Natural killer cell (primary cell): ENCODE results near the gene CACNA1A. TPM values are rescaled to one million over a fixed set of nuclear protein-coding genes. Genes with fewer than 3 reads are reported as not detected.

Experiments
- ATAC-seq, 3 donors: fragments of 150-1000 bp in 2 of 3; fragments of 200-7000 bp in 1 of 3; cut with Tn5 transposase; 1 replicate in 1 of 3; 2 replicates in 2 of 3; pipeline ENCODE4 v1.10.0; 2021; ENCODE audit warnings: mild to moderate bottlenecking in 2 of 3, moderate library complexity in 2 of 3
- DNase-seq, 2 donors: peaks; one replicate each; pipeline versions ENCODE4 v3.0.0 to v3.0.0-alpha.2; 2013 to 2021; ENCODE audit warnings: mixed read lengths in 1 of 2
- H3K27ac ChIP-seq: one replicate; pipeline ENCODE4 v1.5.1; 2013; ENCODE audit warnings: mild to moderate bottlenecking, low read length
- H3K27me3 ChIP-seq: one replicate; pipeline ENCODE4 v1.6.1; 2013; ENCODE audit warnings: low read length; ENCODE audit not compliant: control insufficient read depth, insufficient read depth
- H3K36me3 ChIP-seq: one replicate; pipeline ENCODE4 v1.6.1; 2013; ENCODE audit warnings: low read length; ENCODE audit not compliant: control insufficient read depth, insufficient read depth
- H3K4me1 ChIP-seq: one replicate; pipeline ENCODE4 v1.6.1; 2013; ENCODE audit warnings: low read length; ENCODE audit not compliant: control insufficient read depth, insufficient read depth
- H3K4me3 ChIP-seq: one replicate; pipeline ENCODE4 v1.5.1; 2013; ENCODE audit warnings: low read length
- H3K9me3 ChIP-seq: one replicate; pipeline ENCODE4 v1.6.1; 2013; ENCODE audit warnings: low read length; ENCODE audit not compliant: control insufficient read depth, insufficient read depth
- H3K27ac Mint-ChIP-seq, 2 donors: one replicate each; pipeline ENCODE4 v1.8.0; 2022; ENCODE audit warnings: mild to moderate bottlenecking in 2 of 2, mixed read lengths in 2 of 2, moderate library complexity in 1 of 2
- H3K27me3 Mint-ChIP-seq, 2 donors: one replicate each; pipeline ENCODE4 v1.8.0; 2022; ENCODE audit warnings: low read depth in 2 of 2, mixed read lengths in 2 of 2
- H3K36me3 Mint-ChIP-seq: one replicate; pipeline ENCODE4 v1.8.0; 2022; ENCODE audit warnings: mixed read lengths
- H3K4me1 Mint-ChIP-seq, 2 donors: one replicate each; pipeline ENCODE4 v1.8.0; 2022; ENCODE audit warnings: mixed read lengths in 2 of 2
- H3K4me3 Mint-ChIP-seq: one replicate; pipeline ENCODE4 v1.8.0; 2022; ENCODE audit warnings: mild to moderate bottlenecking, moderate library complexity, mixed read lengths
- H3K9me3 Mint-ChIP-seq, 2 donors: one replicate each; pipeline ENCODE4 v1.8.0; 2022; ENCODE audit warnings: mixed read lengths in 2 of 2
- CTCF ChIP-seq: fragments of 200-600 bp; IDR thresholded peaks from one replicate; pipeline ENCODE4 v1.8.0; 2022; ENCODE audit warnings: antibody characterized with exemption
- WGBS: methylation state at CpG from one replicate; pipeline ENCODE4 v1.1.7; 2013; ENCODE audit warnings: missing lambda C conversion rate; ENCODE audit not compliant: insufficient coverage; 5-methylcytosine and 5-hydroxymethylcytosine counted together
- intact Hi-C: fragments of 100-400 bp; cut with micrococcal nuclease; formaldehyde crosslinking; loops from one replicate; pipeline ENCODE4 v1.14.2; 2022
- total RNA-seq, 4 donors: library from RNA; stranded (reverse); fragments of 120-200 nt in 1 of 4; gene quantifications; one replicate each; pipeline versions ENCODE4 v1.2.3 to v1.2.4, GENCODE V29; 2013 to 2022

CACNA1A gene
- total RNA-seq, 3 donors from 2014 or later (not counting 1 experiment from before 2014, with no cell fraction given) = 0.59 to 0.85 (median 0.75) TPM

- Histone ChIP-seq H3K27me3 (no peaks in the 10 kb centered on the region), H3K4me1 (peaks cover 5% of the 10 kb centered on the region), H3K27ac (no peak overlapping the region), H3K36me3 (no peaks in the 10 kb centered on the region), H3K9me3 (no peaks in the 10 kb centered on the region), H3K4me3 (no peak overlapping the region)
- DNase-seq = no peak
- H3K9me3 Mint-ChIP-seq = no peaks in the 10 kb centered on the region
- intact Hi-C loops = no loop called here
- no peaks in the 10 kb centered on the region for H3K36me3 Mint-ChIP-seq
- H3K27ac Mint-ChIP-seq = no peak overlapping the region
- no peaks in the 10 kb centered on the region for H3K27me3 Mint-ChIP-seq
- H3K4me3 Mint-ChIP-seq = no peak overlapping the region
- peaks cover 0 to 6% of the 10 kb centered on the region in 2 donors for H3K4me1 Mint-ChIP-seq
- no peak for ATAC-seq
- no peak for TF ChIP-seq CTCF
- 32% methylated on average over 2 of the region's 2 CpGs for WGBS
These were observed 285.4 kb downstream of the CACNA1A start for GRCh38 chr19:13220847-13221246.

DNA sequence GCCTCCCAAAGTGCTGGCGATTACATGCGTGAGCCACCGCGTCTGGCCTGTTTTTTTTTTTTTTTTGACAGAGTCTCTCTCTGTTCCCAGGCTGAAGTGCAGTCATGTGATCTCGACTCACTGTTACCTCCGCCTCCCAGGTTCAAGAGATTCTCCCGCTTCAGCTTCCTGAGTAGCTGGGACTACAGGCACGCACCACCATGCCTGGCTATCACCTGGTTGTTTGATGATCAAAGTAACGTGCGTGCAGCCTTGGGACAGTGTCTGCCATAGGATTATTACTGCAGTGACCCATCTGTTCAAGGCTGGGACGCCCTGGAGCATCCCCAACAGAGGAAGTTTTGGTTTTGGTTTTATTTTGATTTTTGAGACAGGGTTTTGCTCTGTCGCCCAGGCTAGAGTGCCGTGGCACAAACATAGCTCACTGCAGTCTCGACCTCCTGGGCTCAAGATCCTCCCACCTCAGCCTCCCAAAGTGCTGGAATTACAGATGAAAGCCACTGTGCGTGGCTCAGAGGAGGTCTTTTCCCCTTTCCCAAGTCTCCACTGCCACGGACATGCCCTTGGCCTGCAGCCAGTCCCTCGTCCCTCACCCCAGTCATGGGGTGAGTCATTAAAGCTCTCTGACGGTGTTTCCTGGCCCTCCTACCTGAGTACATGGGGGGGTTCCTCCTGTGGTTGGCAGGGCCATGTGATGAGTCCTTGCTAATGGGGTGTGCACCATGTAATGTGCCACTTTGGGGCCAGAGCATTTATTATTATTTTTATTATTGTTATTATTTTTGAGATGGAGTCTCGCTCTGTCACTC lies 290.5 kb downstream of the CACNA1A start:
- H3K36me3 Mint-ChIP-seq = no peaks in the 10 kb centered on the region
- Histone ChIP-seq H3K27me3 (no peaks in the 10 kb centered on the region), H3K27ac (peak overlapping the region; percentile 60), H3K36me3 (no peaks in the 10 kb centered on the region), H3K4me1 (peaks cover 15% of the 10 kb centered on the region), H3K4me3 (no peak overlapping the region), H3K9me3 (no peaks in the 10 kb centered on the region)
- 62% methylated on average over 18 of the region's 19 CpGs for WGBS
- peak in 1 of 3 donors; percentile 48 for ATAC-seq
- peak overlapping the region in 1 of 2 donors; percentile 20 for H3K27ac Mint-ChIP-seq
- no peak for TF ChIP-seq CTCF
- intact Hi-C loops = no loop called here
- H3K9me3 Mint-ChIP-seq = no peaks in the 10 kb centered on the region
- H3K27me3 Mint-ChIP-seq = no peaks in the 10 kb centered on the region
- H3K4me3 Mint-ChIP-seq = no peak overlapping the region
- peak in 1 of 2 donors; percentile 67 for DNase-seq
- peaks cover 11 to 22% of the 10 kb centered on the region in 2 donors for H3K4me1 Mint-ChIP-seq

GRCh38 chr19:13214036-13214730 lies 292.1 kb downstream of the CACNA1A start:
- Mint-ChIP-seq H3K9me3 (no peaks in the 10 kb centered on the region), H3K4me1 (peaks cover 11 to 22% of the 10 kb centered on the region in 2 donors), H3K27me3 (no peaks in the 10 kb centered on the region), H3K27ac (no peak overlapping the region), H3K36me3 (no peaks in the 10 kb centered on the region), H3K4me3 (no peak overlapping the region)
- TF ChIP-seq CTCF = no peak
- intact Hi-C loops = no loop called here
- Histone ChIP-seq H3K4me3 (no peak overlapping the region), H3K36me3 (no peaks in the 10 kb centered on the region), H3K27ac (no peak overlapping the region), H3K9me3 (no peaks in the 10 kb centered on the region), H3K4me1 (peaks cover 20% of the 10 kb centered on the region), H3K27me3 (no peaks in the 10 kb centered on the region)
- ATAC-seq (no peak), DNase-seq (no peak)
- 92% methylated on average over 19 of the region's 19 CpGs for WGBS
